Measurements from ENCODE around the gene PGGHG. TPM values are rescaled to one million over a fixed set of nuclear protein-coding genes. Genes with fewer than 3 reads are reported as not detected.
"Not testable (repeated sequence)": the region's sequence is repeated elsewhere in the genome, so short reads cannot be mapped to it uniquely, and the experiment has no call there.

Gene PGGHG
- total RNA-seq, 1 experiment from 2014 or later: 5.2 TPM

- DNase-seq (ENCODE audit: low read depth): no peak
Observed at GRCh38 chr11:330307-330693, 41.4 kb downstream of the PGGHG start.

- DNase-seq (ENCODE audit: low read depth): no peak
Observed at GRCh38 chr11:330694-331357, 41.9 kb downstream of the PGGHG start.

GRCh38 chr11:331358-332060 is 42.6 kb downstream of the PGGHG start:
- DNase-seq (ENCODE audit: low read depth): no peak

DNA sequence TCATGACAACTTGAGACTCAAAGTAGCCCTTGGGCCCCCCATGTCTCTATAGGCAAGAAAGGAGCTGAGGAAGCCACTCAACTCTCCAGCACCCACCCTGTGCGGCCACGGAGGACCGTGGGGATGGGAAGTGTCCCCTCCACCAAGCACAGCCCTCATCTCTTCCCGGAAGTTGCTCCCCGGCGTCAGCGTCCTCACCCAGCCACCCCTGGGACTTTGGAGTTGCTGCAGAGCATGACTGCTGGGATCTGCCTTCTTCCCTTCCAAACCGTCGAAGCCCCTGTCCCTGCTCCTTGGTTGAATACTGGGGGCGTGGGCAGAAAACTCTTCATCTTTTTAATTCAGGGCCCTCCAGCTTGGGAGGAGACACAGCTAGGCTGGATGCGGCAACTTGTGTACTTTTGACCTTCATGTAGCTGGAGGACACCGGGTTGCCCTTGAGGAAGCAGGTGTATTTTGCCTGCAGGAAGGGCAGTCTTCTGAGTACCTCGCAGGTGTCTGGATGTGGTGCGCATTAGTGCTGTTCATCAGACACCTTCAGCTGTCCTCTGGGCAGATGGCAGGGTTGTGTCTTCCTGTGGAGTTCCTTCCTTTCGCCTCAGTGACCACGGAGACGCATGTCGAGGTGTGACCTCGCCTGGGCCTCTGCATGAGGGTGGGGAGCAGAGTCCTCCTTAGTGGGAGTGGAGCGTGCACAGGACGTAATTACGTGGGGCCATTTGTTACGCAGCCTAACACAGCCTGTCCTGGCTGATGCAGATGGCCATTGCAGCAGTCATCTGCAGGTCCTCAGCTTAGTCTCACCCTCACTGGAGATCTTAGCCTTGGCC is 43.9 kb downstream of the PGGHG start:
- no peak for DNase-seq (ENCODE audit: low read depth)

GRCh38 chr11:333616-334263 is 44.8 kb downstream of the PGGHG start:
- not testable (repeated sequence) for DNase-seq (ENCODE audit: low read depth)

GRCh38 chr11:334264-334994 is 45.5 kb downstream of the PGGHG start:
- no peak for DNase-seq (ENCODE audit: low read depth)

DNA sequence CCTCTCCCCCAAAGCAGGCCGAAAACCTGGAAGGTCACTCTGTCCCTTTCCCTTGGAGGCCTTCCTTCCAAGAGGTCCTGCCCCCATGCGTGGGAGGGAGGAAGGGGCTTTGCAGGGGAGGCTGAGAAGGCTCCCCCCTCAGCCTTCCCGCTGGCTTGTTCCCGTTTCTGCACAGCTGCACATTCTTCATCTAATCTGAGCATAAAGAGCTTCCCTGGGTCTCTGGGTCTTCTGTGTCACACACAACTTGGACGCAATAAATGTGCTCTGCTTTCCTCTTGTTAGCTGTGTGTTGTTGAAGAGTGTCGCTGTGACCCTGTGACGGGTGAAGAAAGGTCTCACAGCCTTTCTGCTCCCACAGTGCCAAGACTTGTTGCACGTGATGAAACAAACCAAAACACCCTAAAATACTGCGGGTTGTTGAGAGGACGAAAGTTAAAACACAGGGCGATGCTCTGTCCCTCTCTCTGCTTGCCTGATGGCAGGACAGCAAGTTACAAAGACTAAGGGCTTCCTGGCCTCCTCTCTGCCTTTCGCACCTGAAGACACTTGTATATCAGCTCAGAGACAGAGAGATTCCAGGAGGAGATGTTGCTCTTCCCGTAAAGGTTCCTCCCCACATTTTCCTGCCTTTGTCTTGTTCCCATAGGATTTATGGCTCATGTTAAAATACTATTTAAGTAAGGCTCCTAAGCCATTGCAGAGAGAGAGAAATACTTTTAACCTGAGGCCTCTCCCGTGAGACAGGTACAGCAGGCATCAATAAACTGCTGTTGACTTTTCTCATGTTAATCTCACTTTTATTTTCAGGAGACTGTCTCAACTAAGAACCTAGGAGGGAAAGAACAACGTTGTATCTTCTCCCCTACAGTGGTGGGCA is 47.1 kb downstream of the PGGHG start:
- no peak for DNase-seq (ENCODE audit: low read depth)

DNA sequence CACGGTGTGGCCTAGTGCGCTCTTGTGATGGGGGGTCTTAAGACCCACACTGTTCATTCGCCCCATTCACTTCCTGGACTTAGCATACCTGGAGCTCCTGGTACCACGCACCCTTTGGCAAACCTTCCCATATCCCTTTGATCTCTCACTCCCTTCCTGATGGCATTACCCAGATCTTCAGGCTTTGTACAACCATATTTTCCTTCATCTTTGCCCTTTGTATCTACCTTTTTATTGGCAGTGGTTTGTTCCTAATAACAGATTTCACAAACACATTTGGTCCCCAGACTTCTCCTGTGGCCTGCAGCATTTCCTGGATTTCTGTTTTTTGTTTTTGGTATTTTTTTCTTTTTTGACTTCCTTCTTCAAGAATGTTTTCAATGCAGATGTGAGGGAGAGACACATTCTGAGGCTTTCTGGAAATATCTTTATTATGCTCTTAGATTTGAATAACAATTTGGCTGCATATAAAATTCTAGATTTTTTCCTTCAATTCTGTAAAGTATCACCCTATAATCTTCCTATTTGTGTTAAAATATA is 47.8 kb downstream of the PGGHG start:
- DNase-seq (ENCODE audit: low read depth): no peak

GRCh38 chr11:337711-338110 is 48.8 kb downstream of the PGGHG start:
- no peak for DNase-seq (ENCODE audit: low read depth)

- no peak for DNase-seq (ENCODE audit: low read depth)
Observed at GRCh38 chr11:339963-340362, 51.0 kb downstream of the PGGHG start.

DNA sequence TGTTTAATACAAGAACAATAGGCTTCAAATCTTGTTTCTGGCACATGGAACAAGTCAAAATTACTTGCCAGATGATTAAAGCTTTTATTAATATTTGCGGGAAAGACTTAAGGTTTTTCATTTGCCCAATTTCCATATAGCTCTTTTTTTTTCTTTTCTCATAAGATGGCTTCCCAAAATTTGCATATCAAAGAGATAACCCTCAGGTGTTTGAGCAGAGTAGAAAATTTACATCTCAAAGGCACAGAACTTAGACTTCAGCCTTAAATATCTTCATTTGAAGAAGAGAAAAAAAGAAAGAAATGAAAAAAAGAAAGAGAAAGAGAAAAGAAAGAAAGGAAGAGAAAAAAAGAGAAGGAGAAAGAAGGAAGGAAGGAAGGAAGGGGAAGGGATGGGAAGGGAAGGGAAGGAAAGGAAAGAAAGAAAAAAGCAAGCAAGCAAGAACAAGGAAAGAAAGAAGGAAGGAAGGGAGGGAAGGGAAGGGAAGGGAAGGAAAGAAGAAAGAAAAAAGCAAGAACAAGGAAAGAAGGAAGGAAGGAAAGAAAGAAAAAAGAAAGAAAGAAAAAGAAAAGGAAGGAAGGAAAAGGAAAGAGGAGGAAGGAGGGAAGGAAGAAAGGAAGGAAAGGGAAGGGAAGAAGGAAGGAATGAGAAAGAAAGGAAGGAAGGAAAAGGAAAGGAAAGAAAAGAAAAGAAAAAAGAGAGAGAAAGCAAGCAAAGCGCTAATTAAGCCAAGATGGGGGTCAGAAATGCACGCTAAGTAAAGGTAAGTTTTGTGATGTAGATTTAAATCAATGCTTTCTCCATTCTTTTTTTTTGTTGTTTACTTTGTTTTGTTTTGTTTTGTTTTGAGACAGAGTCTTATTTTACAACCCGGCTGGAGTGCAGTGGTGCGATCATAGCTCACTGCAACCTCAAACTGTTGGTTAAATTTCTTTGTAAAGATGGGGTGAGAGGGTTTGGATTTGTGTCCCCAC is 51.9 kb downstream of the PGGHG start:
- no peak for DNase-seq (ENCODE audit: low read depth)

DNA sequence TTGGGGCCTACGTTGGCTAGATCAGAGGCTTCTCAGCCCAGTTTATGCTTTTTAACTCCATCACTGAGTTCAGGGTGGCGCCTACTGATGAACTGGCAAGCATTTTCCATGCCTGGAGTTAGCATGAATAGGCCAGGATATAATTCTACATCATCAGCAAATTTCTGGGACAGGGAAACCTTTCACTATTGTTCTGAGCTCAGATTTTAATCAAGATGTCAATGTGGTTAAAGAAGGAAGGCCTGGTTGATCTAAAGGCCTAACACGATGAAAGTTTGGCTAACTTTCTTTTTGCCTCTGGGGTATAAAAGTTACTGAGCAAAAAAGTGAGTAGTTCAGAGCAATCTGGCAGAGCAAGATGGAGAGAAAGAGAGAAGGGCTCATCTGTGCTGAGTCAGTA is 53.4 kb downstream of the PGGHG start:
- peak; percentile 40 for DNase-seq (ENCODE audit: low read depth)

- DNase-seq (ENCODE audit: low read depth): no peak
Observed at GRCh38 chr11:344836-345578, 56.1 kb downstream of the PGGHG start.

Other genes with a start within 250 kb of the PGGHG start
- not detected in 2 replicates for gene SCGB1C1, start 96.0 kb upstream of the PGGHG start, total RNA-seq (2014; rRNA removed; shearing (Covaris generic))
- gene BET1L, start 81.7 kb upstream of the PGGHG start, total RNA-seq (2014; rRNA removed; shearing (Covaris generic)): 28.9 and 30.5 TPM in 2 replicates
- gene RIC8A, start 81.4 kb upstream of the PGGHG start, total RNA-seq (2014; rRNA removed; shearing (Covaris generic)): 171 and 178 TPM in 2 replicates
- gene SIRT3, start 52.8 kb upstream of the PGGHG start, total RNA-seq (2014; rRNA removed; shearing (Covaris generic)): 10.8 and 12.5 TPM in 2 replicates
- gene PSMD13, start 52.1 kb upstream of the PGGHG start, total RNA-seq (2014; rRNA removed; shearing (Covaris generic)): 162 and 239 TPM in 2 replicates
- not detected in 2 replicates for gene NLRP6, start 10.7 kb upstream of the PGGHG start, total RNA-seq (2014; rRNA removed; shearing (Covaris generic))
- not detected in 2 replicates for gene IFITM5, start 10.4 kb downstream of the PGGHG start, total RNA-seq (2014; rRNA removed; shearing (Covaris generic))
- gene IFITM2, start 18.7 kb downstream of the PGGHG start, total RNA-seq (2014; rRNA removed; shearing (Covaris generic)): 80.0 and 89.8 TPM in 2 replicates
- 1,883 and 3,156 TPM in 2 replicates for gene IFITM1, start 24.9 kb downstream of the PGGHG start, total RNA-seq (2014; rRNA removed; shearing (Covaris generic))
- 821 and 984 TPM in 2 replicates for gene IFITM3, start 31.7 kb downstream of the PGGHG start, total RNA-seq (2014; rRNA removed; shearing (Covaris generic))
- 2.8 and 9.4 TPM in 2 replicates for gene B4GALNT4, start 80.4 kb downstream of the PGGHG start, total RNA-seq (2014; rRNA removed; shearing (Covaris generic))
- gene PKP3, start 105.1 kb downstream of the PGGHG start, total RNA-seq (2014; rRNA removed; shearing (Covaris generic)): 7.9 and 10.6 TPM in 2 replicates
- 2.5 and 3.4 TPM in 2 replicates for gene SIGIRR, start 125.9 kb downstream of the PGGHG start, total RNA-seq (2014; rRNA removed; shearing (Covaris generic))
- gene ANO9, start 152.9 kb downstream of the PGGHG start, total RNA-seq (2014; rRNA removed; shearing (Covaris generic)): 0.20 TPM in 1 of 2 replicates, not detected in the other
- 27.5 and 35.5 TPM in 2 replicates for gene PTDSS2, start 161.2 kb downstream of the PGGHG start, total RNA-seq (2014; rRNA removed; shearing (Covaris generic))
- 169 and 259 TPM in 2 replicates for gene RNH1, start 218.1 kb downstream of the PGGHG start, total RNA-seq (2014; rRNA removed; shearing (Covaris generic))
- 56.9 and 110 TPM in 2 replicates for gene HRAS, start 246.4 kb downstream of the PGGHG start, total RNA-seq (2014; rRNA removed; shearing (Covaris generic))
- 0.25 and 0.34 TPM in 2 replicates for gene LRRC56, start 248.4 kb downstream of the PGGHG start, total RNA-seq (2014; rRNA removed; shearing (Covaris generic))

All from M059J (cell line).